SU-DHL-6 (cell line): ENCODE measurements around the gene MYBL2.

Experiments used
- CTCF ChIP-seq: fragments of 200-600 bp; sonication (generic); IDR thresholded peaks from one replicate; pipeline ENCODE4 v1.5.1; 2017; ENCODE audit warnings: antibody characterized with exemption, mild to moderate bottlenecking, low read length, moderate library complexity; ENCODE audit not compliant: insufficient read depth, poor library complexity, severe bottlenecking
- EZH2phosphoT487 ChIP-seq: fragments of 200-600 bp; sonication (generic), shearing (Covaris generic); conservative IDR thresholded peaks from 2 replicates; pipeline ENCODE4 v1.6.1; 2018; ENCODE audit warnings: mild to moderate bottlenecking, antibody characterized with exemption, low read length, moderate library complexity, mixed read lengths

DNA sequence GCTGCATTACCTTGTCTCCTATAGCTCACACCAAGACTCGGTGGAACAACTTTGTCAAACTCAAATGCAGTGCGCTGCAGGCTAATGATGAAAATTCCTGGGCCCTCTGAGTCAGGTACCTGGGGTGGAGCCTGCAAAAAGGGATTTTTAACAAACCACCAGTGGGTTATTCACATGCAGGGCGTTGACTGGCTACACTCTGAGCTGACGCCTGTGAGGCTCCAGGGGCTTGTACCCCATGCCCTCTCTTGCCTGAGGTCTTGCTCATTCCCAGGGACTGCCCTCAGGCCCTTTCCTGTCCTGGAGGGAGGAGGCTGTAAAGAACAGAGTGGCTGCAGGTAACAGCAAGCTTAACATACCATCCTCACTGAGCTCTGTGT lies 50.7 kb downstream of the MYBL2 start:
- no peak for TF ChIP-seq CTCF
- TF ChIP-seq EZH2phosphoT487 = no peak
